SK-N-SH treated with all-trans-retinoic acid at 6 μM for 48 hours (cell line): ENCODE results near the gene PPIB.

Experiments used
- ARNTL ChIP-seq: fragments of 450-650 bp; formaldehyde crosslinking; IDR thresholded peaks from 2 replicates; pipeline ENCODE4 v1.5.0; 2020; ENCODE audit warnings: low read depth, mild to moderate bottlenecking, moderate library complexity, borderline replicate concordance
- CSDC2 ChIP-seq: fragments of 250-450 bp; sonication (Bioruptor Pico); IDR thresholded peaks from 2 replicates; pipeline ENCODE4 v1.5.0; 2020; ENCODE audit warnings: mild to moderate bottlenecking, moderate library complexity
- OSR1 ChIP-seq: fragments of 250-450 bp; sonication (Bioruptor Pico); IDR thresholded peaks from 2 replicates; pipeline ENCODE4 v1.8.0; 2022; ENCODE audit warnings: moderate library complexity, mild to moderate bottlenecking, inconsistent platforms
- PATZ1 ChIP-seq: fragments of 250-450 bp; sonication (Bioruptor Pico); IDR thresholded peaks from 2 replicates; pipeline ENCODE4 v1.8.0; 2020; ENCODE audit warnings: mild to moderate bottlenecking, moderate library complexity, borderline replicate concordance
- SNAI2 ChIP-seq: fragments of 250-450 bp; sonication (Bioruptor Pico); IDR thresholded peaks from 2 replicates; pipeline ENCODE4 v1.5.0; 2020; ENCODE audit warnings: mild to moderate bottlenecking, moderate library complexity
- TCF4 ChIP-seq: fragments of 250-450 bp; sonication (Bioruptor Pico); IDR thresholded peaks from 2 replicates; pipeline ENCODE4 v1.8.0; 2021; ENCODE audit warnings: mild to moderate bottlenecking, moderate library complexity, borderline replicate concordance
- TOX ChIP-seq: fragments of 250-450 bp; sonication (Bioruptor Pico); IDR thresholded peaks from 2 replicates; pipeline ENCODE4 v1.8.0; 2021; ENCODE audit warnings: mild to moderate bottlenecking, moderate library complexity, borderline replicate concordance
- TSHZ2 ChIP-seq: fragments of 250-450 bp; sonication (Bioruptor Pico); IDR thresholded peaks from 2 replicates; pipeline ENCODE4 v1.5.0; 2020; ENCODE audit warnings: mild to moderate bottlenecking, moderate library complexity
- ZFP30 ChIP-seq: fragments of 450-650 bp; formaldehyde crosslinking; IDR thresholded peaks from 2 replicates; pipeline ENCODE4 v1.5.0; 2022; ENCODE audit warnings: mild to moderate bottlenecking, moderate library complexity
- ZNF8 ChIP-seq: fragments of 450-650 bp; formaldehyde crosslinking; IDR thresholded peaks from 2 replicates; pipeline ENCODE4 v1.5.0; 2020; ENCODE audit warnings: mild to moderate bottlenecking, moderate library complexity

- TF ChIP-seq ZNF8 (CRISPR knock-in tag): no peak
- no peak for TF ChIP-seq ZFP30 (CRISPR knock-in tag)
- TF ChIP-seq TCF4 (CRISPR knock-in tag): no peak
- TF ChIP-seq TOX (CRISPR knock-in tag): no peak
- TF ChIP-seq TSHZ2 (CRISPR knock-in tag): no peak
- no peak for TF ChIP-seq CSDC2 (CRISPR knock-in tag)
- TF ChIP-seq ARNTL (CRISPR knock-in tag): no peak
- TF ChIP-seq OSR1 (CRISPR knock-in tag): no peak
- no peak for TF ChIP-seq PATZ1
- no peak for TF ChIP-seq SNAI2
Observed at GRCh38 chr15:64141798-64142512, 20.9 kb downstream of the PPIB start.
